HEK293T (cell line): ENCODE measurements around the gene TPCN2.

ENCODE experiments used
- CTCF ChIA-PET: fragments of 350-600 bp; formaldehyde crosslinking; extraction: SDS; loops from one replicate; lab custom pipeline; 2021; ENCODE audit warnings: antibody characterized with exemption, inconsistent platforms; lab: Yijun Ruan, JAX
- POLR2A ChIA-PET: fragments of 350-600 bp; formaldehyde crosslinking; extraction: SDS; loops from one replicate; lab custom pipeline; 2020; ENCODE audit warnings: antibody characterized with exemption, inconsistent platforms; lab: Yijun Ruan, JAX
- DNase-seq: peaks from one replicate; pipeline ENCODE4 v3.0.0; 2012; ENCODE audit warnings: mixed read lengths; ENCODE audit errors: extremely low spot score
- ARNT ChIP-seq: fragments of 450-650 bp; IDR thresholded peaks from 2 replicates; pipeline ENCODE4 v1.6.1; 2017; ENCODE audit warnings: mild to moderate bottlenecking
- BHLHE40 ChIP-seq: fragments of 450-650 bp; IDR thresholded peaks from 2 replicates; pipeline ENCODE4 v1.6.1; 2016; ENCODE audit warnings: mild to moderate bottlenecking, moderate library complexity, borderline replicate concordance
- CTBP1 ChIP-seq: fragments of 450-650 bp; IDR thresholded peaks from 2 replicates; pipeline ENCODE4 v1.6.1; 2016; ENCODE audit warnings: borderline replicate concordance
- ELF4 ChIP-seq: fragments of 450-650 bp; IDR thresholded peaks from 2 replicates; pipeline ENCODE4 v1.6.1; 2017; ENCODE audit warnings: antibody characterized with exemption
- FOXA1 ChIP-seq: fragments of 450-650 bp; IDR thresholded peaks from 2 replicates; pipeline ENCODE4 v1.6.1; 2016; ENCODE audit warnings: mild to moderate bottlenecking
- FOXK2 ChIP-seq: fragments of 450-650 bp; IDR thresholded peaks from 2 replicates; pipeline ENCODE4 v1.6.1; 2016; ENCODE audit warnings: mild to moderate bottlenecking
- FOXM1 ChIP-seq: fragments of 450-650 bp; IDR thresholded peaks from 2 replicates; pipeline ENCODE4 v1.6.1; 2017; ENCODE audit warnings: mild to moderate bottlenecking, borderline replicate concordance
- HDGF ChIP-seq: fragments of 450-650 bp; IDR thresholded peaks from 2 replicates; pipeline ENCODE4 v1.6.1; 2017; ENCODE audit warnings: antibody characterized with exemption, borderline replicate concordance
- L3MBTL2 ChIP-seq: fragments of 450-650 bp; conservative IDR thresholded peaks from 2 replicates; pipeline ENCODE4 v1.6.1; 2016; ENCODE audit warnings: mild to moderate bottlenecking
- LEF1 ChIP-seq: fragments of 450-650 bp; IDR thresholded peaks from 2 replicates; pipeline ENCODE4 v1.6.1; 2017; ENCODE audit warnings: mild to moderate bottlenecking, borderline replicate concordance
- NFRKB ChIP-seq: fragments of 450-650 bp; IDR thresholded peaks from 2 replicates; pipeline ENCODE4 v1.6.1; 2016; ENCODE audit warnings: mild to moderate bottlenecking, moderate library complexity
- PKNOX1 ChIP-seq: fragments of 450-650 bp; IDR thresholded peaks from 2 replicates; pipeline ENCODE4 v1.6.1; 2016
- SP1 ChIP-seq: fragments of 450-650 bp; IDR thresholded peaks from 2 replicates; pipeline ENCODE4 v1.6.1; 2017
- SUZ12 ChIP-seq: fragments of 450-650 bp; IDR thresholded peaks from 2 replicates; pipeline ENCODE4 v1.6.1; 2016; ENCODE audit warnings: mild to moderate bottlenecking
- TARDBP ChIP-seq: fragments of 450-650 bp; IDR thresholded peaks from 2 replicates; pipeline ENCODE4 v1.6.1; 2016
- ZNF384 ChIP-seq: fragments of 450-650 bp; IDR thresholded peaks from 2 replicates; pipeline ENCODE4 v1.6.1; 2016

The TPCN2 gene

GRCh38 chr11:69024509-69024908, 24.2 kb upstream of the TPCN2 start:
- ChIA-PET CTCF (no interaction called here), POLR2A (no interaction called here)
- TF ChIP-seq SP1 (no peak), ZNF384 (no peak), FOXM1 (no peak), PKNOX1 (no peak), ELF4 (no peak), NFRKB (no peak), HDGF (no peak), FOXK2 (no peak), TARDBP (no peak), LEF1 (no peak), ARNT (no peak), FOXA1 (no peak), CTBP1 (no peak), L3MBTL2 (no peak), SUZ12 (no peak), BHLHE40 (no peak)
- no peak for DNase-seq

DNA sequence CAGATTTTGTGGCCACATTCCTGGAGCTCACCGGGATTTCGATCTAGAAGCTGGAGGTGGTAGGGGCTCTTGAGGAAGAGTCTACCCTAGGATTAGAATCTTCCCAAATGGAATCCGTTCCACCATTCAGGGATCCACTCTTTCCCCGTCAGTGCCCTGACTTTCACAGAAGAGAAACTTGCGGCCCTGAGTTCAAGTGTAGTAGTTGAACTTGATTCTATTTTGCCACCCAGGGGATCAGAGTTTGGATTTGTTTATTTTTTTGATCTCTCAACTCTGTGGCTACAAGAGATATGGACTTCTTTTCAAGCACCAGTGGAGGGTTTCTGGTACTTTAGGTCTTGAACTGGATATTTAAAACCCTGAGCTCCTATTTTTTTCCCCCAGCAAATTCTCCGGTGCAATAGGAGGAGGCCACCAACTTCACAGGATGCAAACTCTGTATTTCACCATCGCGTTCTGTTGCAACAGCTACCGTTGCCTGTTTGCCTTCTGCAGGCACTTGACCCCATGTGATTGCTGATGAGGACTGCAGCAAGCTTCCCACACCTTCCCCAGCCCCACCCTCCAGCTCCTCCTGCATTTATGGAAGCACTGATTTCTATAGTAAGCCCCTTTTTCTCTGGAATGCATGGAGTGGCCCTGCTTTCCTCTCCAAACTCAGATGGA, 20.9 kb upstream of the TPCN2 start:
- POLR2A ChIA-PET: no interaction called here
- no peak for DNase-seq
- TF ChIP-seq PKNOX1 (no peak), CTBP1 (no peak), SUZ12 (no peak), FOXA1 (no peak), FOXM1 (no peak), TARDBP (no peak), ARNT (no peak)

GRCh38 chr11:69030301-69030700, 18.4 kb upstream of the TPCN2 start:
- no peak for DNase-seq
- POLR2A ChIA-PET: no interaction called here
- TF ChIP-seq BHLHE40: no peak
- no peak for TF ChIP-seq SUZ12
- TF ChIP-seq ARNT: no peak
- no peak for TF ChIP-seq ELF4
- no peak for TF ChIP-seq SP1
- CTCF ChIA-PET: no interaction called here

More for the DNA sequence above, 20.9 kb upstream of the TPCN2 start:
- CTCF ChIA-PET: no interaction called here

DNA sequence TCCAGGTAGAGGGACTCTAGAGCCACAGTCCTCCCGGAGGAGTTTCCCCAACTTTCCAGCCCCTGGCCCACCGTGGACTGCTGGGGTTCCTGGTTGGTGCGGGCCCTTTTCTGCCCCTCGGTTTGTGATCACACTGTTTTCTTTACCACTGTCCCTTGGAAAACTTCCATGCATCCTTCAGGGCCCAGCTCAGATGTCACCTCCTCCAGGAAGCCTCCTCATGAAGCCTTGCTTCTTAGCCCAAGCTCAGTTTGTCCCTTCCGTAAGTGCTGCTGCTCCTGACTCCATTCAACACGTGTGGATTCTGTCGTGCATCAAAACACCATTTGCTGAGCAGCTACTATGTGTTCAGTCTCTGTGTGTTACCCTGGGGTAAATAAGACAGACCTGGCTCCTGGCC, 15.9 kb upstream of the TPCN2 start:
- TF ChIP-seq L3MBTL2: no peak
- CTCF ChIA-PET: no interaction called here
- no peak for DNase-seq
- POLR2A ChIA-PET: interaction anchor here (1.8 kb wide), 1 partner anchor 16 kb away, joined by 6 read pairs; the partner anchor contains the start of gene TPCN2

DNA sequence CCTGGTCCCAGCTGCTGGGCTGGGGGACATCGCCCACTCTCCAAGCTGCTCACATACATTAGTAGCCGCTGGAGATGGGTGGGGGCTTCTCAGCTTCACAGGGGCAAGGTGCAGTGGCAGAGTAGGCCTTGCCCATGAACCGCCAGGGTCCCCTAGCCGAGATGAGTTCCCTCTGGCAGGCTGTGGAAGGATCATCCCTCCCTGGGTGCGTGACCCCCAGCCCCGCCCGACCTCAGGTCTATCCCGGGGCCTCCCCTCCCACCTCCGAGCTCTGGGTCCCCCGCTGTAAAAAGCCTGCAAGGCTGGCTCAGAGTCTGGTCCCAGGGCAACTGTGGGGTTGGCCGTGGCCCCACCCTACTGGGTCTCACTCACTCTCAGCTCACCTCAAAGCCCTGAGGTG, 15.3 kb upstream of the TPCN2 start:
- TF ChIP-seq L3MBTL2 (no peak), SP1 (no peak), FOXA1 (no peak), ZNF384 (no peak), FOXM1 (no peak), TARDBP (no peak)
- POLR2A ChIA-PET: interaction anchor here (1.8 kb wide), 1 partner anchor 15 kb away, joined by 6 read pairs; the partner anchor contains the start of gene TPCN2
- DNase-seq: no peak
- CTCF ChIA-PET: no interaction called here

GRCh38 chr11:69034123-69034867, 14.4 kb upstream of the TPCN2 start:
- POLR2A ChIA-PET: interaction anchor here (0.9 to 1.8 kb wide), 4 partner anchors 10 to 45 kb away, joined by 3 to 6 read pairs (median 4); partner anchors contain the start of gene TPCN2
- DNase-seq: no peak
- no peak for TF ChIP-seq SUZ12
- no peak for TF ChIP-seq FOXM1
- no peak for TF ChIP-seq FOXA1
- TF ChIP-seq TARDBP: no peak
- no peak for TF ChIP-seq SP1
- TF ChIP-seq HDGF: no peak
- TF ChIP-seq LEF1: no peak
- no peak for TF ChIP-seq NFRKB
- TF ChIP-seq PKNOX1: no peak
- TF ChIP-seq ARNT: no peak
- CTCF ChIA-PET: no interaction called here
